ENCODE measurements around the gene TPO.

Gene TPO

DNA sequence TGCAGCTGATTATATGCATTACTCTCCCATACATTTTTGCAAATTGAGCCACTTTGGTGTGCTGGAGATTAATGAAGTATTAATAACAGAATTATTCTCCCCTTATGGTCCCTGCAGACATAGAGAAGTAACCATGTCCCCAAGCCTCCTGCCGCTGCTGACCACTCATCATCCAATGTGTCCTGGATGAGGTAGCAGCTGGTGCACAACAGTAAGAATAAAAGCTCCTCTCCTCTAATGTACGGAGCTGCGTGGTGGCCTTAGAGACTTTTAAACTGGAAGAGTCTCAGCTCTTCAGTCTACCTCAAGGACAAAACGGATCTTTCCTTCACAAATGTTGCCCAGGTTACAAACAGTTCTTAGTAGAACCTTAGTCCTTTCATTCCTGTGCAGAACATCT, 37.7 kb downstream of the TPO start:
- DNase-seq (ENCODE audit: low spot score) = no peak

DNA sequence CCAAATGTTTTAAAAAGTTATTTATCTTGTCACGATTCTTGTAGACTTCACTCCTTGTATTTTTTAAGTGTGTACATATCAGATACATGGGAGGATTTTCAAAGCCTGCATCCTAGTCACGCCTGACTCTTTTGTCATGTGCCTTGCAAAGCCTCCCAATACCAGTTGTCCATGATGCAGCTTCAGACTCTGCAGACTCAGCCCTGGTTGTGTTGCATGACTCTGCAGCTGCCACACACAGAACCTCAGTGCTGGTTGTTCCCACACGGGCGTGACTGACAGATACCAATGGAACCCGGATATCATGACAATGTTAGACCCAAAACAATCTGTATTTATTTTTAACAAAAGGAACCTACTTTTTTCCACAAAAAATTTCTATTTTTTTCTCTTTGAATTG, 38.2 kb downstream of the TPO start:
- DNase-seq (ENCODE audit: low spot score) = no peak

DNA sequence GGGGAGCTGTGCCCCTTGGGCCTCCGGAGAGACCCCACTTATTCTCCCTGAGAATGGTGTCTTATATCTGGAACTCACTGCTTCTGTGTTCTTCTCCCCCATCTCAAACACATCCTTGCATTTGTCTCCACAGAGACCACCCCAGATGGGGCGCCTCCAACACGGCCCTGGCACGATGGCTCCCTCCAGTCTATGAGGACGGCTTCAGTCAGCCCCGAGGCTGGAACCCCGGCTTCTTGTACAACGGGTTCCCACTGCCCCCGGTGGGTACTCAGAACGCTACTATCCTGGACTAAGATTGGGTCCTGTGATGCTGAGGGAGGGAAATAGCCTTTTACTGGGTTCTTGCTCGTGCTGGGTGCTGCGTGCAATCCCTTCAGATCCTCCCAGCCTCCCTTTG, 40.3 kb downstream of the TPO start:
- no peak for DNase-seq (ENCODE audit: low spot score)

DNA sequence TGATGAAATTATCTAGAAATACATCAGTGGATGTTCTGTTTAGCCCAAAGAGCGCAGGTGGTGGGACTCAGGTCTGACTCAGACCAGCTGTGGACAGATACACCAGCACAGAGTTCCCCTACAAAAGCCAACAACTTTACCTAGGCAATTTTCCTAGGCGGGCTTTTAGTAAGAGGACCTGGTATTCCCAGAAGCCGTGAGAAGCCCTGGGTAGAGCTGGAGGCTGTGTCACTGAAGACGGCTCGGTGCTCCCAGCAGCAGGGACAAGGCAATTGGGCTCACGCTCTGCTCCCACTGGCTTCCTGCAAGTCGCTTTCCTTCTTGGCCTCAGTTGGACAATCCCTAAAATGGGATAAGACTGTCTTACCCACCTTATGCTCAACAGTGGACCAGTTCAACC, 41.1 kb downstream of the TPO start:
- no peak for DNase-seq (ENCODE audit: low spot score)

DNA sequence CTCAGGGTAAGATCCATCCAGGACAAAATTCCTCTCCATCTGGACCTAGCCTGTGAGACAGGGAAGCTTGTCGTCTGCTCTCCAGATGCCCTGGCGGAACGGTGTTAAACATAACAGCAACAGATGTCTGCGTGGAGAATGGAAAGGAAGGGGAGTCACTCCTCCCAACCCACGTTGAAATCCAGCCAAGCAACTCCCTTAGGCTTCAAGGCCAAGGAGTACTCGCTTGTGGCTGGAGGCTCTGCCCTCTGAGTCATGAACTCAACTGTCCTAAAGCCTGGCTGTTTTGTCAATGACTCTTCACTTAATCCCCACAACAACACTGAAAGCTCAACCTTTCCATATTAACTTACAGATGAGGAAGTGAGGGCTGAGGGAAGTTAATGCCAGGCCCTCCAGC, 42.2 kb downstream of the TPO start:
- DNase-seq (ENCODE audit: low spot score) = no peak

DNA sequence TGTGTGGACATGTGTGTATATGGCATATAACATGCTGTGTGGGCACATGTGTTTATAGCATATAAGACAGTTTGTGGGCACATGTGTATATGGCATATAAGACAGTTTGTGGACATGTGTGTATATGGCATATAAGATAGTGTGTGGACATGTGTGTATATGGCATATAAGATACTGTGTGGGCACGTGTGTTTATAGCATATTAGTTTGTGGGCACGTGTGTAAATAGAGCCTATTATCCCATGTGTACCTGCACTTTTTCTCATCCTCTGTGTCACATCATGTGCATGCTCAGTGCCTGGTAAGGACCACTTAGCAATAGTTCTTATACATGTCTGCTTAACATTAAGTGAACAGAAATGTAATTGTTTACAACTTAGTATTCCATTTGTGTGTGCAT, 45.2 kb downstream of the TPO start:
- DNase-seq (ENCODE audit: low spot score) = no peak

DNA sequence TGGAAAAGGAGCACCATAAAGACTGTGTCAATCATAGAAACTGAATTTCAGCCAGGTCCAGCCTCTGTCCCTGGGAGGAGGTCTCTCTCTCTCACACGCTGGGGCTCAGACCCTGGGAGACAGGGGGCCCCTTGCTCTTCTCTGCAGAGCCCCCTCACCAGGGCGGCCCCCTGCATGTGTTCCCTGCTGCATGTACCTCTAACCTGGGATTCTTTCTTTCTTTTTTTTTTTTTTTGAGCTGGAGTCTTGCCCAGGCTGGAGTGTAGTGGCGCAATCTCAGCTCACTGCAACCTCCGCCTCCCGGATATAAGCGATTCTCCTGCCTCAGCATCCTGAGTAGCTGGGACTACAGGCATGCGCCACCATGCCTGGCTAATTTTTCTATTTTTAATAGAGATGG, 46.5 kb downstream of the TPO start:
- DNase-seq (ENCODE audit: low spot score) = no peak

DNA sequence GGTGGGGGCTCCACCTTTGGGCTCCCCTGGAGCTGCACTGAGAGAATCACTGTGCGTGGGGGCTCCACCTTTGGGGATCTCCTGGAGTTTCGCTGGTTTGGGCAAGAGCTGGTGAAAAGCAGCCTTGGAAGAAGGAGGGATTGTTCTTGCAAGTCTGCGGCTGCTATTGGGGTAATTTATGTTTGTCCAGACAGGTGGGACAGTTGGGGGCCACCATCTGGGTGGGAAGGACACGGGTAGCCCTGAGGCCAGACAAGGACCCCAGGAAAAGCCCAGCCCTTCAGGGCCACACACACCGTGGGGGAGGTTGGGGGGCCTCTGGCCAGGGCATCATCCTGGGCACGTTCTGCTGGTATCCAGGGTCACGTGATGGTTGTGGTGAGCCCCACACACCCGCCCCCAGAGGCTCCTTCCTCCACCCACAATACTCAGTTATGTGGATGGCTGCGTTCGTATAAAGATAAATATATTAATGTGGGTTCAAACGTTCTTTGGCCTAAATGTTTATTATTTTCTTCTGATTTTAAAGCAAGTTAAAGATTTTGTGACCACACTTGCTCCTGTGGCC, 47.7 kb downstream of the TPO start:
- no peak for DNase-seq (ENCODE audit: low spot score)

DNA sequence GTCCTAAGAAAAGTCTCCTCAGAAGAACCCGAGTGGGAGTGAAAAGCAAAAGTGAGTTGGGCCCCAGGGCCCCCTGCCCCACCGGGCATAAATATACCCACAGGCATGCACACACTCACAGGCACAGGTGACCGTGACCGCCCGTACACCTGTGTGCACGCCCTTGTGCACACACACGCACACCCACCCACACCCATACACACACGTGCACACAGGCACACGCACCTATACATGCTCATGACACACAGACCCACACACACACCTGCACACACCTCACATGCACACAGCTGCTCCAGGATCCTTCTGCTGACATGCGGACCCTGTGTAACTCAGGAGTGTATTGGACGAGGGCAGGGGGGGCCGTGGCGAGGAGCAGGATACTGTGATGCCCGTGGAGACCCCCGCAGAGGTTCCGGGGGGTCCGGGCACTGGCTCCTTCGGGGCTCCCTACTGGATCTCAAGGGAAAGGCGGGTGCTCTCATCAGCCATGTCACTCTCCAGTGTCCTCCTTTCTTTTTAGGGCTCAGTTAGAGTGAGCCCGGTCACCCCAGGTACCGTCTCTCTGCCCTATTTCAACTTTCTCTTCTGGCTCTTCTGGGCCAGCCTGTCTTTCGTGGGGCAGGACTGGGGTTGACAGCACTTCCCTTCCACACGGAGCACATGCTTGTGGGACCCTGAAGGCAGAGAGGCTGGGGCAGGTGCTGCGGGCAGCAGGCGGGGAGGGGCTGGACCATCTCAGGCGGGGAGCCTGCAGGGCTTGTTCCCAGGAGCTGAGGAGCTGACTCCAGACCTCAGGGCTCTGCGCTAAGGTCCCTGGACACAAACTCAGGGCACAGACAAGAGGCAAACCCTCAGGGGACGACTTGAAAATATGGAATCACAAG, 48.5 kb downstream of the TPO start:
- no peak for DNase-seq (ENCODE audit: low spot score)

DNA sequence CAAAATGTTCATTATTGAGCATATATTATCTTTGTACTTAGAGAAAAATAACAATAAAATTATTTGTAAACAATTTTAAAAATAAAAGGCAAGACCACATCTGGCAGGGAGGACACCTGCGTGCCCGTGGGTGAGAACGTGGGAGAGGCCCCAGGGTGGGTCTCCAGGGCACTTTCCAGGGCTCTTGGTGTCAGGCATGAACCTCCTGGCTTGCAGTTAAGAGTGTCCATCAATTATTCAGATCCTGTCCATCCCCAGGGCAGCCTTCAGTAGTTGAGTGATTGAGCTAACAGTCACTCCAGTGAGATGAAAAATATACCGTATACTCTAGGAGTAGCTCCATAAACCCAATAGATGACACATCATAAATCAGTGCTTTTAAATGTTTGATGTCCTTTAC, 49.7 kb downstream of the TPO start:
- no peak for DNase-seq (ENCODE audit: low spot score)

DNA sequence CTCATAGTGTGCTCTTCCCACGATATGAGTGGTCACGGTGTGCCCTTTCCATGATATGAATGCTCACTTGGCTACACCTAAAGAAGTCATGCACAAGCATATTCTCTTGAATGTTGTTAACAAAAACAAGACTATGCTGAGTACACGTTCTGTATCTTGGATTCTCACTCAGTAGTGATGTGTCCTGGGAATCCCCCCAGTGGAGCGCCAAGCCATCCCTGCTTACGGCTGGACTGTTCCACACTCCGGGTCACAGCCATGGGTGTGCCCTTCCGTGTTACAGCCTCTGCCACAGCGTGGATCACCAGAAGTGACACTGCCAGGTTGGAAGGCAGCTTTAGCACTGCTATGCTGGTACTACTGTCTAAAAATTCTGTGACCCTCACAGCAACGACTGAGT, 59.1 kb downstream of the TPO start:
- no peak for DNase-seq (ENCODE audit: low spot score)

DNA sequence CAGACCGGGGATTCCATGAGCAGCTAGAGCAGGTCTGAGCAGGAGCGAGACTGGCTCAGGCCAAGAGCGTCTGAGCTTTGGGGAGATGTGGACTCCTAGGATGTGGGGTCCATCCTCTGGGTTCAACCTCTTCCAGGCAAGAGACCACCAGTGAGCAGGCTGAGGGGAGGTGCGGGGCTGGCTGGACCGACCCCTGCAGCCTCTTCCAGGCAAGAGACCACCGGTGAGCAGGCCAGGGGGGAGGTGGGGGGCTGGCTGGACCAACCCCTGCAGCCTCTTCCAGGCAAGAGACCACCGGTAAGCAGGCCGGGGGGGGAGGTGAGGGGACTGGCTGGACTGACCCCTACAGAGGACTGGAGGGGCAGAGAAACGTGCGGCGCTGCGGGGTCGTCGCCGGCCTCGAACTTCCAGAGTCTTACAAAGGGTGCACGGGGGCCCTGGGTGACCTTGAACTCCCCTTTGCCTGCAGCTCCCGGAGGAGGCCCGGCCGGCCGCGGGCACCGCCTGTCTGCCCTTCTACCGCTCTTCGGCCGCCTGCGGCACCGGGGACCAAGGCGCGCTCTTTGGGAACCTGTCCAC, 63.4 kb downstream of the TPO start:
- DNase-seq (ENCODE audit: low spot score) = no peak

DNA sequence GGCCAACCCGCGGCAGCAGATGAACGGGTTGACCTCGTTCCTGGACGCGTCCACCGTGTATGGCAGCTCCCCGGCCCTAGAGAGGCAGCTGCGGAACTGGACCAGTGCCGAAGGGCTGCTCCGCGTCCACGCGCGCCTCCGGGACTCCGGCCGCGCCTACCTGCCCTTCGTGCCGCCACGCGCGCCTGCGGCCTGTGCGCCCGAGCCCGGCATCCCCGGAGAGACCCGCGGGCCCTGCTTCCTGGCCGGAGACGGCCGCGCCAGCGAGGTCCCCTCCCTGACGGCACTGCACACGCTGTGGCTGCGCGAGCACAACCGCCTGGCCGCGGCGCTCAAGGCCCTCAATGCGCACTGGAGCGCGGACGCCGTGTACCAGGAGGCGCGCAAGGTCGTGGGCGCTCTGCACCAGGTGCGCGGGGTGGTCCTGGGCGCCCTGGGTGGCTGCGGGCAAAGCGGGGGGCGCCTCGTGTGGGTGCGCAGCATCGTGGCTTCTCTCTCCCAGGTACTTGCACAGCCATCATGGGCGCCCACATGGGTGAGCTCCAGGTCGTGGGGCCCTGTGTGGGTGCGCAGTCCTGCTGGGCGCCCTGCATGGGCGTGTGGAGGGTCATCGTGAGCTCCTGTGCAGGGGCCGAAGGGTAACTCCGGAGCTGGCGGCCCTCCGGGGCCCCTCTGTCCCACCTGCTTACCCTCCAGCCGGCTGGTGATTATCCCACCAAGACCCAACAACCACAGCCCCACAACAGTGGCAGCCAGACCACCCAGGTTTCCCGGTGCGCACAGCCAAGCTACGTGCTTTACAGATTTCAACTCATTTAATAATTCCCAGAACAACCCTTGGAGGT, 64.2 kb downstream of the TPO start:
- no peak for DNase-seq (ENCODE audit: low spot score)

DNA sequence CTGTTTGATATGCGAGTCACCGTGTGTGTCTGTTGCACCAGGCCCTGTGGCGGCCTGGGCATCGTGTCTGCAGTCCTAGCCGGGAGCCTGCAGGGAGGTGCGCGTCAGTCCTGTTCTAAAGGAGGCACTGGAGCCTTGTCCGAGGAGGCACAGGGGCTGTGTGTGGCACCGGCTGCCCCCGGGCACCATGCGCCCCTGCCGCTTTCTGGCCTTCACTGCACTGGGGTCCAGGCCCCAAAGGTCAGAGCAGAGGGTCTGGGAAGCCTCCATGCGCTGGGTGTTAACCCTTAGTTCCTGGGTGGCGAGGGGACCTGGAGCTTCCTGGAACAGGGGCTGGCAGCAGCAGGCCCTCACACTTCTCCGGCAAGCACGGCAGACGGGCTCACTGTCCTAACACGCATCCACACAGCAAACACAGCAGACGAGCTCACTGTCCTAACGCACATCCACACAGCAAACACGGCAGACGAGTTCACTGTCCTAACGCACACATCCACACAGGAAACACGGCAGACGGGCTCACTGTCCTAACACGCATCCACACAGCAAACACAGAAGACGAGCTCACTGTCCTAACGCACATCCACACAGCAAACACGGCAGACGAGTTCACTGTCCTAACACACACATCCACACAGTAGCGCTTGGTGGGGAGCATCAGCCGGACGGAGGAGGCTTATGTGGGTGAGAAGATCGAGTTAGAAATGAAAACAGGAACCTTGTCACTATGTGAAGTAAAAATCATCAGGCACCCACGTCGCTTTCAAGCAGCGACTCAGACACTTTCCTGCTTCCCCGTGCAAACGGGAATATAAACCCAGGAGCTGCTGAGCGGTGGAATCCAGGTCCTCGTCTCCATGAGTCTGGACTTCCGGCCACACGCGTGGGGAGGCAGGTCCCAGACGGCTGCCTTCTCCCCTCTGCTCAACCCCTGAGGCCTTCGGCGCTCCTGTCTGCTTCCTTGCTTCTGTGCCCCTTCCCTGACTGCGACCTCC, 65.3 kb downstream of the TPO start:
- no peak for DNase-seq (ENCODE audit: low spot score)

DNA sequence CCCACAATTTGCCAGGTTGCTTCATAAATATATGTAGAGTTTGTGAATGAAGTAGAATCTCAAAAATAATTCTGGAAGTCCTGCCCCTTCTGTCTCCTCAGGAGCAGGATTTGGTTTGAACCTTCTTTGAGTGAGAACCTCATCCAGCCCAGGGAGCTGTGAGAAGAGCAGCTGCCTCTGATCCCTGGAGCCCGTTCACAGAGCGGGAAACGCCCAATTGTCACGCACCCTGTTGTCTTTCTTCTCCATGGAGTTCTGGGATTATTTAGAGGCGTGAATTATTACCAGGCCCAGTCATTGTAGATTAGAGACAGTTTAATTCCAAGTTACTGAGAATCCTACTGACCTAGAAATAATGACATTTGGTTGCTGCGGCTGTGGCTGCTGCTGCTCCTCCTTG, 66.1 kb downstream of the TPO start:
- no peak for DNase-seq (ENCODE audit: low spot score)

DNA sequence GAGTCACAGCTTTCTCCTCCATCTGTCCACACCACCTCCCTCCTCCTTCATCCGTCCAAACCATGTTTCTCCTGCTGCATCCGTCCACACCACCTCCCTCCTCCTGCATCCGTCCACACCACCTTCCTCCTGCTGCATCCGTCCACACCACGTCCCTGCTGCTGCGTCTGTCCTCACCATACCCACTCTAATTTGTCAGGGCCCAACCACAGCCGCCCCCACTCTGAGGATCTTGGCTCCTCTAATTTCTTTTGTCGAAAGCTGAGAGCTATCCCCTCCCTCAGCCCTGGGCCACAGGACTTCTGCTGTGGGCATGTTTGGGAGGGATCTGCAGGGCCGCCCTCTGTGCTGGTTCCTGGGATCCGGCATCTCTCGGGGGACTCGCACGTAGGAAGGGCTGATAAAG, 67.4 kb downstream of the TPO start:
- no peak for DNase-seq (ENCODE audit: low spot score)

DNA sequence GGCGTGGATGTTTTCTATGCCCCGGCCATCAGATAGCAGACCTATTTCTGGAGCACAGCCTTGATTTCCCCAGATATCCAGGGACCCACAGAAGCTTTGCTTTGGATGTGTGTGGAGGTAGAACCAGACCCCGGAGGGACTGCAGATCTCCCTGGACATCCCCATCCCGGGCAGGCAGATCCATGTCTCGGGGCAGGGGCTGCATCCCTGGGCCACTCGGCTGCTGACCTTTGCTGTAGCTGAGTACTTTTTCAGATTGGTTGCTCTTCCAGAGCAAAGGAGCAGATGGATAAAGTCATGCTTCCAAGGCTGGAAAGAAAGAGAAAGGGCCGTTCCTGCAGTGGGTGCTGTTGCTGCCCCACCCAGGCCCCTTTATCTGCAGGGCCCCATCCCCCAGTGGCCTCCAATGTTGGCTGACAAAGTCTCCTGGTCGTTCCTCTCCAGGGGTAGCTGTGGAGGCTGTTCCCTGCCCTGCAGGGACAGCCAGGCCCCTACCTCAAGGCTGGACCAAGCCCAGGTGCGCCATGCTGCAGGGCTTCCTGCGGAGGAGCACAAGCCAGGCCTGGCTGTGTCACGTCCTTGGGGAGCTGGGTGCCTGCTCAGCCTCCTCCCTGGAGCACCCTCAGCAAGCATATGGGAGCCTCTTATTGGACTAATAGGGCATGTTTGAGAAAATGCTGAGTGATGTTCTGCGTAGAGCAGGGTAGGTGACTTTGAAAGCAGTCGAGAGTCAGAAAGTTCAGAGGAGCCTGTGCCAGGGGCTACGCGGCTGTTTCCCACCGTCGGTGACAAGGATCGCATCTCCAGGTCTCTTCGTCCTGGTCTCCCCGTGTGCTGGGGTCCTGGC, 68.4 kb downstream of the TPO start:
- DNase-seq (ENCODE audit: low spot score) = no peak

DNA sequence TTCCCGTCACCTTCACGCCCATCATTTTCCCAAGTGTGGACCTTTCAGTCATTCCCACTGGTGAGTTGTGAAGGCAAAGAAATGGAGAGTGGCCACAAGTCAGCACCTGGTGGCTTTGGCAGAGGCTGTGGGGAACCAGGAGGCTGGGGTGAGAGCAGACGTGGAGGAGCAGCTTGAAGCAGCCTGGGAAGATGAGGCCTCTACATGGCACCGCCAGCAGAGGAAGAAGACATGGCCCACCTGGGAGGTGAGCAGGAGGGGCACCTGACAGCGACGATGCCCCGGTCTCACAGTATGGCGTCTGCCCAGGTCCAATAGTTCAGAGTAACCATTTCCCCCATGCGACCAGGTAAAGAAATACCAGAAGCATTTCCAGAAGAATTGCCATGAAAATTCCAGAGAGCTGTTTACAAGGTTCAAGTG, 69.0 kb downstream of the TPO start:
- no peak for DNase-seq (ENCODE audit: low spot score)

DNA sequence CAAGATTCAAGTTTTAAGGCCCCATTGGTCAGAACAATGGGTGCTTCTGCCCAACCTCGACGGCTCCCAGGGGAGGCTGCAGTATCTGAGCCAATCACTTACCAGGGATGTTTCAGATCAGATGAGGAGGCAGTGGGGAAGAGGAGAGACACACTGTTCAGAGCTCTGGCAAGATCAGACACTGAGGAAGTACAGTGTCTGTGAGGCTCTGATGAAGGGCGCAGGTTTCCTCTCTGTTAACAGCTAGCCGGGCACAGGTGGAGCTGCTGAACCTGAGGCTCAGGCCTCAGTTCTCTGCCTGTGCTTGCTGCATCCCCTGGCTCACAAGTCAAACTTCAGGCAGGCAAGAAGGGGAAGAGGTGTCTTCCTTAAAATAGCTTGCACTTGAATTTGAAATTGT, 69.7 kb downstream of the TPO start:
- DNase-seq (ENCODE audit: low spot score) = no peak

DNA sequence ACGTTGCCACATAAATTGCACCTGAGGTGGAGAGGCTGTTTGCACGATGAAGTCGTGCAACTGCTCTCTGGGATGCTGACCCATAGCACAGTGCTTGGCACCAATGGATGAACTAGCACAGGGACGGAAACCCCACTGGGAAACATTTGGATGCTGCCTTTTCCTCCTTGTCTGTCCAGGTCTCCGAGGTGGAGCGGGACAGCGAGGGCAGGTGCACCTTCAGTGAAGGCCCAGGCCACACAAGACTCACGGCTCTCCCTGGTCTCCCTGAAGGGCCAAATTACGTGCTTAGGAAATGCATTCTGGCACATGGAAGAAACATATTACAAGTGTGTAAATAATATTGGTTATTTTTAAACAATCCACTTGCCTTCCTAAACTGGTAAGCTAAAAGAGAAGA, 70.3 kb downstream of the TPO start:
- no peak for DNase-seq (ENCODE audit: low spot score)
